Neural cell (in vitro differentiated cells): ENCODE results near the gene MYOM1.

Experiments used
- EP300 ChIP-seq: fragments of 450-650 bp; conservative IDR thresholded peaks from 2 replicates; pipeline ENCODE4 v1.6.1; 2014; ENCODE audit warnings: antibody characterized with exemption, mild to moderate bottlenecking, moderate library complexity; ENCODE audit not compliant: poor library complexity, severe bottlenecking
- EZH2 ChIP-seq: fragments of 200-600, 300-800 bp; shearing (Covaris generic), sonication (generic); IDR thresholded peaks from 2 replicates; pipeline ENCODE4 v1.6.1; 2014; ENCODE audit warnings: antibody characterized with exemption, low read length, borderline replicate concordance, mild to moderate bottlenecking; ENCODE audit not compliant: insufficient read depth, poor library complexity, severe bottlenecking
- MXI1 ChIP-seq: fragments of 450-650 bp; conservative IDR thresholded peaks from 2 replicates; pipeline ENCODE4 v1.6.1; 2014; ENCODE audit warnings: antibody characterized with exemption, mild to moderate bottlenecking; ENCODE audit not compliant: poor library complexity, severe bottlenecking
- POLR2AphosphoS5 ChIP-seq: IDR thresholded peaks from 2 replicates; pipeline ENCODE4 v1.6.1; 2012
- RAD21 ChIP-seq: fragments of 450-650 bp; conservative IDR thresholded peaks from 2 replicates; pipeline ENCODE4 v1.6.1; 2014; ENCODE audit warnings: antibody characterized with exemption, mild to moderate bottlenecking, moderate library complexity
- REST ChIP-seq: IDR thresholded peaks from 2 replicates; pipeline ENCODE4 v1.6.1; 2012; ENCODE audit warnings: borderline replicate concordance
- SMC3 ChIP-seq: fragments of 450-650 bp; conservative IDR thresholded peaks from 2 replicates; pipeline ENCODE4 v1.6.1; 2014; ENCODE audit warnings: antibody characterized with exemption, mild to moderate bottlenecking, moderate library complexity; ENCODE audit not compliant: poor library complexity
- TAF1 ChIP-seq: IDR thresholded peaks from 2 replicates; pipeline ENCODE4 v1.6.1; 2012; ENCODE audit warnings: low read depth
- TF ChIP-seq, protein P1 (sequence below): fragments of 450-650 bp; IDR thresholded peaks from 2 replicates; pipeline ENCODE4 v1.5.1; 2014; ENCODE audit warnings: antibody characterized with exemption, mild to moderate bottlenecking, moderate library complexity; ENCODE audit not compliant: poor library complexity, severe bottlenecking

DNA sequence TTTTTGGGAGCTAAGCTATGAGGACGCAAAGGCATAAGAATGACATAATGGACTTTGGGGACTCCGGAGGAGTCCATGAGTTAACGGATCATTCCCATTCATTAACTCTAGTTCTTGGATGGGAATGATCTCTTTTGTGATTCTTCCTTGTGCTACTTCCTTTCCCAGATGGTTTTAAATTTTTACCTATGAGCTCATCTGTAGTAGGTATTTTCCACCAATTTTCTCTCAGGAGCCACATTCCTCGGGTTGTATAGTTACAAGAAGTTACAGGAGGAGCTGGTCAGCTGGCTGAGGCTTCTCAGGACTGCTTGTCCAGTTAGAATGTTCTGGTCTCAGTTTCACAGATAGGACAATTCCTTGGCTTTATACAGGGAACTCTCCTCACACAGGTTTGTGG, 164.0 kb downstream of the MYOM1 start:
- TF ChIP-seq, protein P1, sequence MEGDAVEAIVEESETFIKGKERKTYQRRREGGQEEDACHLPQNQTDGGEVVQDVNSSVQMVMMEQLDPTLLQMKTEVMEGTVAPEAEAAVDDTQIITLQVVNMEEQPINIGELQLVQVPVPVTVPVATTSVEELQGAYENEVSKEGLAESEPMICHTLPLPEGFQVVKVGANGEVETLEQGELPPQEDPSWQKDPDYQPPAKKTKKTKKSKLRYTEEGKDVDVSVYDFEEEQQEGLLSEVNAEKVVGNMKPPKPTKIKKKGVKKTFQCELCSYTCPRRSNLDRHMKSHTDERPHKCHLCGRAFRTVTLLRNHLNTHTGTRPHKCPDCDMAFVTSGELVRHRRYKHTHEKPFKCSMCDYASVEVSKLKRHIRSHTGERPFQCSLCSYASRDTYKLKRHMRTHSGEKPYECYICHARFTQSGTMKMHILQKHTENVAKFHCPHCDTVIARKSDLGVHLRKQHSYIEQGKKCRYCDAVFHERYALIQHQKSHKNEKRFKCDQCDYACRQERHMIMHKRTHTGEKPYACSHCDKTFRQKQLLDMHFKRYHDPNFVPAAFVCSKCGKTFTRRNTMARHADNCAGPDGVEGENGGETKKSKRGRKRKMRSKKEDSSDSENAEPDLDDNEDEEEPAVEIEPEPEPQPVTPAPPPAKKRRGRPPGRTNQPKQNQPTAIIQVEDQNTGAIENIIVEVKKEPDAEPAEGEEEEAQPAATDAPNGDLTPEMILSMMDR: no peak
- TF ChIP-seq MXI1: no peak
- no peak for TF ChIP-seq REST
- no peak for TF ChIP-seq EP300
- no peak for TF ChIP-seq EZH2
- no peak for TF ChIP-seq POLR2AphosphoS5
- TF ChIP-seq TAF1: no peak
- TF ChIP-seq RAD21: no peak
- no peak for TF ChIP-seq SMC3
